Astrocyte of the hippocampus (primary cell): ENCODE data around the gene APLNR.
A peak's percentile ranks its signal among the peaks of the same experiment; 100 is the strongest.

Experiments
- DNase-seq: peaks from one replicate; pipeline ENCODE4 v3.0.0; 2011; ENCODE audit warnings: low read depth, low spot score

The APLNR gene

DNA sequence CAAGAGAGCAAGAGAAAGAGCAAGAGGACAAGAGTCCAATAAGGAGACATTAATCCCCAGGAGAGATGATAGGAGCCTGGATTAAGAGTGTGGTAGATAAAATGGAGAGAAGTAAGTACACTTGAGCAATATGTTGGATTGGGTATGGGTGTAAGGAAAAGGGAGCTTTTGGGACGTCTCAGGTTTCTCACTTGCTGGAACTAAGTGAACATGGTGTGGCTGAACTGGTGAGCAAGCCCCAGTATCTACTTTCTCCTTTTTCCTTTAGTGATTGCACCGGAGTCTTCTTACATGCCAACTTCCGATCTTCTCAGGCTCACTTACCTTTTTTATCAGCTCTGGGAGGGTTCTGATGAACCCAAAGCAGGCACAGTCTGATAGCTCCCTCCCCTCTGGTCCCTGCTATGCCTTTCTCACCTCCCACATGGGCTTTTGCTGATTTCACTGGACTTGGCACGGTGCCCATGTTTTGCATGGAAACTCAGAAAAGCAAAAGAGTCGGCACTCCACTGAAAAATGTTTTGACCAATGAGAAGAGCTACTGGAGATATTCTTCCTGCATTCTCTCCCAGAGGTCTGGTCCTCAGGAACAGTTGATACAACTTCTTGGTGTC is 14.5 kb upstream of the APLNR start:
- DNase-seq, result peak; percentile 58

DNA sequence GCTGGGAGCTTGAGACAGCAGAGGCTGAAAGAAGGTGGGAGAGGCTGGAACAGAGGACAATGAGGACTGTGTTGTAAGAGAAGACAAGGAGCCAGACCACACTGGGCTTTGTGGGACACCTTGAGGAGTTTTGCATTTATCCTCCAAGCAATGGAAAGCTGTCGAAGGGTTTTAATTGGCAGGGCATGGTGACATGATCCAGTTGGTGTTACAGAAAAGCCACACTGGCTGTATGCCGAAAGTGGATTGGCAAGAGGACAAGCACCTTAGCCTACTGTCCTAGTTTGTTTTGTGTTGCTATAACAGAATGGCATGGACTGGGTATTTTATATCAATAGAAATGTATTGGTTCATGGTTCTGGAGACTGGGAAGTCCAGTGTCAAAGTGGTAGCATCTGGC is 14.0 kb upstream of the APLNR start:
- DNase-seq, result no peak

DNA sequence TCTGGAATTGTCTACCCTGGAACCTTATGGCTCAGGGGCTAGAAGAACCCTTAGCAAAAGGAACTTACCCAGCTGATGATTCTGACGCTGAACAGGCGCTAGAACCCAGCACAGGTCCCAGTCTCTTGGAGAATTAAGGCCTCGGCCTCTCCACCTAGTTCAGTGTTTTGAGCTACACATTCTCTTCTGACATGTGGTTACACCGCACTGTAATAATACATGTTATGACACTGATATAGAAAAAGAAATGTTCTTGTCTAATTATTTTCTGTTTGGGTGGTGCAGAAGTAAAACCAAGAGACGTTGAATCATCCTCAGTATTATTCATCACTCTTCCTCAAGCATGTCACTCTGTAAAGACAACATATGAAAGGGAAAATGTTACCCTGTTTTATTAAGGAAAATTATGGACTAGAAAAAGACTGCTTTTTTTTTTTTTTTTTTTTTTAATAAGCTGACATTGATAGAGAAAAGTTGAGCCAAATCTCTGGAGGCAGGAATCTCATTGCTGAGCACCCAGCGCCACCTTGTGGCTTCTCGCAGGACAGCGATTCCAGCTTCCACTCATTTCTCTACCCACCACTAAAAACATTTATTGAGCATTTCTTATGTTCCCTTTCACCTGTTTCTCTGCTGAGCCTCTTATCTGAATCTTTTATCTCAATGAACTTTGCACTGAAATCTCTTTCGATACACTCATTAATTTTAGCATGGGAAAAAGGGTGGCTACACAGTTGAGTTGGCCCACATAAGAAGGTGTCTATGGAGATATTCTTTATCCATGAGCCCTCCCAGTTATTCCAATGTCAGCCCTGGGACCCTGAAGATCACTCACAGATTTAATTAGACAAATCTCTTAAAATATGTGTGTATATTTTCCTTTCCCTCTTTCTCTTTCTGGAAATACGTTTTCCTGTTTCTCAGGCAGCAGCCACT is 12.6 kb upstream of the APLNR start:
- DNase-seq, result peak; percentile 84

DNA sequence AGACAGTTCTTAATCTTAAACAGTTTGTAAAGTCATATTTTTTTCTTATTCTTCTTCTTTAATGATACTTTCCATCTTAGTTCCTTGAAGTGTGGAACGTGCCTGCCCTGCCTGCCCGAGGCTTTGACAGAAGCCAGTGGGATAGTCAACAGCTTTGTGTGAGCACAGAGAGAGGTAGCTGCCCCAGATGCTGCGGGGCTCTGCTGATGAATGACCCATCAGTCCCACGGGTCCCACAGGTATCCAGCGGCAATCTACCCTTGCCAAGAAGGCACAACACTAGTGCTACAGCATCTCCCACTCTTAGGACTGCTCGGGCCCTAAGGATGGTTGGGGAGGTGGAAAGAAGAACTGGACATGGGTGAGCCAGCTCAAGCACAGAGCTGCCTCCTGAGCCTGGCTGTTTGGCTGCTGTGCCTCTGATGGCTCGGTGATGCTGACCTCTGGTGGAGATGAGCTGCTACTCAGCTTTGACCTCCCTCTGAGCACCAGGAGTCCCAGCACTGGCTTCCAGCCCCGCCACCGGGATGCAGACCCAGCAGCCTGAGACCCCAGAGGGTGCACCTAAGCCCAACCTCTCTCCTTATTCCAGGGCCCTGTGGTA is 11.8 kb upstream of the APLNR start:
- DNase-seq, result peak; percentile 87

DNA sequence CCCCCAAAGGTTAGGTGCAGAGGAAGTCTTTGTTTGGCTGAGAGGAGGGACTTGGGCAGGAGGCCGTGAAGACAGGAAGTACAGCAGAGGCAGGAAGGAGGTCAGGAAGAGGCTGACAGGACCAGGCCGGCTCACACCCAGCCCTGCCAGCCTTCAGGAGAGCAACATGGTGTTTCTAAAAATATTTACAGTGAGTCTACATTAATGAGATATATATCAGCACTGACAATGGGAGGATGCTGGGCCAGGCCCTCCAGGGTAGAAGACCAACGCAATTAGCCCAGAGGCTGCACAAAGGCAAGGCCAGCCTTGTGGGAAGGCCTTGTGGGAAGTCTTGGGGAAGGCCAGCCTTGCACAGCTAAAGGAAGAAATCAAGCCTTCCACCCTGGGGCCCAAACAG is 7.9 kb upstream of the APLNR start:
- DNase-seq, result no peak

DNA sequence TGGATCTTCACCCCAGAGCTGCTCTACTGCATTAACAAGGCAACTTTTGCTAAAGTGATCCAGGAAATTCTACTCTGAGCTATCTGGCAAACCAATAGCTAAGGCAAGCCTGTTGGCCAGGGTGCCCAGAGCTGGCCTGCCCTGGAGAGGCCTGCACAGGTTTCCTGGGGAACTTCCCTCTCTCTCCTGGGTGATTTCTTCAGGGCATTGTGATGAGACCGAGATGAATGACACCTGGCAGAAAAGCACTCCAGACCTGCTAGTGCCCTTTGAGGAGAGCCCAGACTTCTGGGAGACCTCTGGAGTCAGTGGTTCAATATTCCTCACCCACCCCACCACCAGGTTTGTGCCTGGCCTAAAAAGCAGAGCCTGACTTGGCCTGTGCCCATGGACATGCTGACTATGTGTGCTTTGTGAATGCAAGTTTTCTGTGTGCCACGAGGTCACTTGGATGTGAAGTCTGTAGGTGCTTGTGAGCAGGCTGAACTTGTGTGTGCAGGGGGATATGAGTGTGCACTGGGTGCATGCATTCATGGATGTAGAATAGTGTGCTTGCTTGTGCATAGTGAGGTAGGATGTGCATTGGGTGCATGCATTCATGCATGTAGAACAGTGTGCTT is 4.4 kb upstream of the APLNR start:
- no peak for DNase-seq

DNA sequence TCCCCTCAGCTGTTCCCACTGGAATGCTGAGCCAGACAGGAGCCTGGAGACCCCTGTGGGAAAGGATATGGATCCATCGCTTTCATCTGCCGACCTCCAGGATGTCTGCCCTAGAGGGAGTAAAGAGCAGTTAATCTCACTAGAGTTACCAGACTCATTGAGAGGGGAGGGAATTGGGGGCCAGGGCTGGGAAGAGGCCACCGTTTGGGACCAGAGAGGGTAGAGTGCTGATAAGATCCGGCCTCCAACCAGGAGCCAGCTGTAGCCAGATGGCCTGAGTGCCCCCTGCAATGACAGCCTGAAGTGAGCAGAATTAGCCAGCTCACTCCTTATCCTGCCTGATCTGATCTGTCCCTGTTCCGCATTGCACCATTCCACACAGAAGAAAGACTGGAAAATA is 3.7 kb upstream of the APLNR start:
- no peak for DNase-seq

DNA sequence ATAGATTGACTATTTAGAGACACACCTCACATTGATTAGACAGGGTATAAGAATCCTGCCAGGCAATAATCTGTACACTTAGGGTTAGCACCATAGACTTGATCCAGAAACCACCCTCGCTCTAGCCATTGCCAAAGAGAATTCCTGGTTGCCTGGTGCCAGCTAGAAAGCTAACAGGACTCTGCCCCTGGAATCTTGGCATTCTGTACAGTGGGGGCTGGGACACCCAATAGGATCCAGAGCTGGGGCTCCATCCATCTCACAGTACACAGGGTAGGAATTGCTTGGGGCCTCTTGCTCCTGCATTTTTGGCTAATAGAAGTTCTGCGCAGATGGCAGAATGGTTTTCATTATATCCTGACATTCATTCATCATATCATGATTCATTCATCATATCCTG is 3.0 kb upstream of the APLNR start:
- no peak for DNase-seq

DNA sequence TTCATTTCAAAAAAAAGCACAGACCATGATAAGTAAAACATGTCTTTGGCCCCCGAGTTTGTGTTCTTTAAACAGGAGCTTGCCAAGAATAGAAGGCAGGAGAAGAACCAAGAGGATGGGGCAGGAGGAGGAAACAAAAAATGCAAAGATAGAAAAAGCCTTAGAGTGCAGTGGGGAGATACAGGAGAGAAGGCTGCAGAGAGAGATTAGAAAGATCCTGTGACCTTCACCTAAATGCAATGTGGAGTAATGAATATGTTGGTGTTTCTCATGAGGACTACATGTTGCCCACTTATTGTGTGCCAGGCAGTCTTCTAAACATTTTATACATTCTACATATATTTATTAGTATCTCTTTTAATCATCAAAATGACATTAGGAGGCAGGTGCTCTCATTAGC is 2.3 kb upstream of the APLNR start:
- no peak for DNase-seq

DNA sequence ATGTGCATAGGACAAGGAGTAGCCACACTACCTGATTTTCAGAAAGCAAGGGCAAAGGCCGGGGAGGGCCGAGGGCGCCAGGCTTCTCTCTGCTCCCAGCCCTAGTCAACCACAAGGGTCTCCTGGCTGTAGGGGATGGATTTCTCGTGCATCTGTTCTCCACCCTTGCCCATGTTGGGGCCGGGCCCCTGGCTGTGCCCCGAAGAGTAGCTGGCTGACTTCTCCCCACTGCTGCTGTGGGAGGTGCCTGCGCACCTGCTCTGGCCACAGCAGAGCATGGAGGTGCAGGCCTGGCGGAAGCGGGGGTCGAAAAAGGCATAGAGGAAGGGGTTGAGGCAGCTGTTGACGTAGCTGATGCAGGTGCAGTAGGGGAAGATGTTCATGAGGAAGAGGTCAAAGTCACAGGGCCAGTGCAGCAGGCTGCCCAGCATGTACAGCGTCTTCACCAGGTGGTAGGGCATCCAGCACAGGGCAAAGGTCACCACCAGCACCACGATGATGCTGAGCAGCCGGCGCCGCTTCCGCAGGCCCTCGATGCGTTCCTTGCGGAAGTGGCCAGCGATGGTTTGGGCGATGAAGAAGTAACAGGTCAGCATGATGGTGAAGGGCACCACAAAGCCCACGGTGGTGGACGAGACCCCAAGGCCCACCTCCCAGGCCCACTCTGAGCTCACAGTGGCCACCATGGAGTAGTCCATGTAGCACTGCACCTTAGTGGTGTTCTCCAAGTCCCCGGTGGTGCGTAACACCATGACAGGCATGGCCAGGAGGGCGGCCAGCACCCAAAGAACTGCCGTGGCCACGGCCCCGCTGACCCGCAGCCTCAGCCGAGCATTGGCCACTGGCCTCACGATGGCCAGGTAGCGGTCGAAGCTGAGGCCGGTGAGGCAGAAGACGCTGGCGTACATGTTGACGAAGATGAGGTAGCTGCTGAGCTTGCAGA is 1.0 kb downstream of the APLNR start:
- no peak for DNase-seq

DNA sequence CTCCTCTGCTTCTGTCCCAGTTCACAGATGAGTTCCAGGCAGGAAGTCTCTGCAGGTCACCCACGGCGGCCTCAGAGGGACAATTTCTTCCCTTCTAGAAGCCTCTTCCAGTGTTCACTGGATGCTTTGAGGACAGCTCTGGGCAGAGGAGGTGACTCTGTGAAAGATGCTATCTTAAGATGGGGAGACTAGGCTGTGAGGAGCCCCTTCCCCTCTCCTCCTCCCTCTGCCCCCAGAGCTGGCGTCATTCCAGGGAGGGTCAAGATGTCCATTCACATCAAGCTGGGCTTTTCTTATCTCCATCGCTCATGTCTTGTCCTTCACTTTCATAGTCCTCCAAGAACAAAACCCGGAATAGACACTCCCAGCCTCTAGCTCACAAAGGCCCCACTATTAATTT is 3.3 kb downstream of the APLNR start:
- no peak for DNase-seq

DNA sequence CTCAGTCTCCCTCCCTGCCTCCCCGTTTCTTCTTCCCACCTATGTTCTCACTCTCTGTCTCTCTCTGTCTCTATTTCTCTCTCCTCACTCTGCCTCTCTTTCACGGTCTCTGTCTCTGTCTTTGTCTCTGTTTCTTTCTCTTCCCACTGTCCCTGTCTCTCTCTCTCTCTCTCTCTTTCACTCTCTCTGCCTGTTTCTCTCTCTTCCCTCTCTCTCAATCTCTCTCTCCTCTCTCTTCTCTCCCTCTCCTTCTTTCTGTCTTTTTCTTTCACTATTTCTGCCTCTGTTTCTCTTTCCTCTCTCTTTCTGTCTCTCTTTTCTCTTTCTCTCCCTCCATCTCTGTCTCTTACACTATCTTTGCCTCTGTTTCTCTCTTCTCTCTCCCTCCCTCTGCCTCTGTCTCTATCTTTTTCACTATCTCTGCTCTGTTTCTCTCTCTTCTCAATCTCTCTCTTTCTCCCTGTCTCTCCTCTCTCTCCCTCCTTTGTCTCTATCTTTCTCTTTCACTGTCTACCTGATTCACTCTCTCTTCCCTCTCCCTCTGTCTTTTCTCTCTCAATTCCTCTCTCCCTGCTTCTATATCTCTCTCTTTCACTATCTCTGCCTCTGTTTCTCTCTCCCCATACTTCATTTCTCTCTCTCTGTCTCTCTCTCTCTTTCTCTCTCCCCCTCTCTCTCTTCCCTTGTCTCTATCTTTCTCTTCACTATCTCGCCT is 5.4 kb downstream of the APLNR start:
- DNase-seq, result no peak

DNA sequence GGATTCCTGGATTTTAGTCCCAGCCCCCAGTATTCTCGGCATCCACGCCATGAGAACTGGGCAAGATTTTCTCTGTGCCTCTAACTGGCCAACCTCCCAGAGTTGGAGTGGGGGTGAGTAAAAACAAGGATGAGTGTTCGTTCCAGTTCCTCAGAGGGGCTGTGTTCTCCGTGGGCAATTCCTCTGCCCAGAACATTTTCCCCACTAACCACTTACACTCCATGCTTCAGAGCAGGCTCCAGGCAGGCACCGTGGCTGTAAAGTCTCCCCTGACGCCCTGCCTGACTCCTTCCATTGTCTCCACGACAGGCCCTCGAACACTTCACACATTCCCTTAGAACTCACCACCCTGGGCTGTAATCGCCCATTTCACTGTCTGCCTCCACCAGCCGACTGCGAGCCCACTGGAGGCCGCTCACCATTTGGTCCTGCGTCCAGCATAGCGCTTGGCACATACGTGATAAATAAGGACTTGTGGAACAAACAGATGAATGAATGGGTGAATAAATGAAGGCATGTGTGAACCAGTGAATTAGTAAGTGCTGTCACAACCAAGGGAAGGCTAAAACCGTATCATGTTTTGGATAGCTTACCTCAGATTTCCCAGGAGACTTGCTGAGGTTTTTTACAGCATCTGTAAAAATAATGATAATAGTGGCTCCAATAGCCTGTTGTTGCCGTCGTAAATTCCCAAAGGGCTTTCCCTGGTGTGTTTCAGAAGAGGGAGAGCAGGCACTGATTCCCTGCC is 6.1 kb downstream of the APLNR start:
- DNase-seq, result no peak

DNA sequence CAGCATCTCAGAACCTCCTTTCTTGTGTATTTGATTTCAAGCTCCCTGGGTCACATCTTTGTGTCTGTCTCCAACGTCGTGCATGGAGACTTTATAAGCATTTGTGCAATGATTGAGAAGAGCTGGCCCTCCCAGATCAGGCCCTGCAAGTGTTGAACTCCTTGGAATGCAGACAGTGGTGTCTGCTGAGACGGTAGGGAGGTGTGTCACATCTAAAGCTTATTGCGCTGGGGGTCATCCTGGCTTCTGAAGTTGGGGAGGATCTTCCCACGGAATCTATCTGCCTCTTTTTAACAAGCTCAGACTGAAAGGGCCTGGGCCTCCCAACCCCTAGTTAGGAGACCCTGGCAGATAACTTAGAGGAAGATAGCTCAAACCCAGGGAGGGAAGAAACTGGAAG is 6.7 kb downstream of the APLNR start:
- DNase-seq, result no peak

DNA sequence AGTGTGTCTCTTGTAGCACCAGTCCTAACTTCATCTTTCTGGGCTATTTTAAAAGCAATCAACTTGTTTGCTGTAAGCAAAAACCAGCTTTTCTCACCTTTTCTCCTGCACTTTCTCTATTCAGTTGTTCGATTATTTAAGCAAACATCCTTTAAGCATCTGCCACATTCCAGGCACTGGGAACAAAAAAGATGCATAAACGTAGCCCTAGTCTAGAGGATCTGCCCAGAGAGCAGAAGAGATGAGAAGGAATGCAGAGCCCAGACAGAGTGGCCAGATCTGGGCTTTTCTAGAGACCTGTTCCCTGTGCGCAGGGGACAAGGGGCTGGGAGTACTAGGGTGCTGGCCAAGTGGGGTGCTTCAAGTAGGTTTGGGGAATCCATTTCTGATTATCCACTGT is 8.4 kb downstream of the APLNR start:
- no peak for DNase-seq

DNA sequence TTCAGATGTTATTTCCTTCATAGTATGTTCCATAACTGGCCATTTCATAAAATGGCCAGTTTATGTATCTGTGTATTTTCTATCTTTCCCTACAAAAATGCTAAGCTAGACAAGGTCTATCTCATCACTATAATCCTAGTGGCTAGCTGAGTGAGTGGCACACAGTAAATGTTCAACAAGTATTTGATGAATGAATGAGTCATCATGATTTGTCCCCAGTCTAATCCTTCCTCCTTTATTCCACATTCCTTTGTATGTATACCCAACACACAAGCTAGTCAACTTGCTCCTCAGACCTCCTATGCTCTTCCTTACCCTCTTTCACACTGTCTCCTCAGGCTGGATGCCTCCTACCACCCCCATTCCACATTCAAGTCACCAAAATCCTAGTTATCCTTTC is 12.5 kb downstream of the APLNR start:
- DNase-seq, result peak; percentile 39

DNA sequence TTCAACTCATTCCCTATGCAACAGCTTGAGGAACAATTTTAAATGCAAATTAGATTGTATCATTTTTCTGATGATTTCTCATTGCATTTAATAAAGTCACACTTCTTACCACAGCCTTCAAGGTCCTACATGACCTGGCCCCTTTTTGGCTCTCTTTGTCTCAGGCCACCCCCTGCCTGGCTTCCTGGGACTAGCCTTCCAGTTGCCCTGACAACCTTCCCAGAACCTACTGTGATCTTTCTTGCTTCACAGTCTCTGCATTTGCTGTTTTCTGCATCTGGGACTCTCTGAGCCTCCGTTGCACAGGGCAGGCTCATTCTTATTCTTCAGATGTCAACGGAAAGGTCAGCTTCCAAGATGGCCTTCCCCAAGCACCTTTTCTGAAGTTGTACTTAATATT is 12.9 kb downstream of the APLNR start:
- DNase-seq, result no peak

DNA sequence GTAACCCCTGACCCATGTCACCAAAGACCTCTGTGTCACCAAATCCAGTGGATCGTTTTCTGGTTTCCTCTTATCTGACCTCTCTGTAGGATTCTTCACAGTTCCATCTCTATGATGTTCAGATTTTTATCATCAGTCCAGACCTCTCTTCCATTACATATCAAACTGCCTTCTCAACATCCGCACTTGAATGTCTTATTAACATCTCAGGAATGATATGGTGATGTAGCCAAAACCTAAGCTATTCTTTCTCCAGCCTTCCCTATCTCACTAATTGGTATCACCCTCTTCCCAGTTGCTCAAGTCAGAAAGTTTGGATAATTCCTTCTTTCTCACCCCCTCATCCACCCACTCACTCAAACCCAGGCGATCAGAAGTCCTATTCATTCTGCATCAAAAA is 13.4 kb downstream of the APLNR start:
- no peak for DNase-seq

DNA sequence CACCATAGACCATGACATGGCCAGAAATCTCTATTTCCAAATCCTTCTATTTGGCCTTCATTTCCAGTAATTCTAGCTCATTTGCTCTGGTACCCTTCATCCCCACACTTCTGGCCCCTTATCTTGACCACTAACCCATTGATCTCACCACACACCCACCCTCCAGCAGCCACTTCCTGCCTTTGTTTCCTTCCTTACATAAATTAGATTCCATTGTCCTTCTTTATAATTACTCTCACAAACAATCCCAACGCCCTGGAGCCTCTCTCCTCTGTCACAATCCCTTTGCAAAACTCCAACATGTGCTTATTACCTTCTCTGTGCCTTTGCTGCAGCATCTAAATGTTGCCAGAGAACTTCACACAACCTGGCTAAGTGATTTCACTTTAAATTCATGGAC is 14.8 kb downstream of the APLNR start:
- DNase-seq, result no peak

DNA sequence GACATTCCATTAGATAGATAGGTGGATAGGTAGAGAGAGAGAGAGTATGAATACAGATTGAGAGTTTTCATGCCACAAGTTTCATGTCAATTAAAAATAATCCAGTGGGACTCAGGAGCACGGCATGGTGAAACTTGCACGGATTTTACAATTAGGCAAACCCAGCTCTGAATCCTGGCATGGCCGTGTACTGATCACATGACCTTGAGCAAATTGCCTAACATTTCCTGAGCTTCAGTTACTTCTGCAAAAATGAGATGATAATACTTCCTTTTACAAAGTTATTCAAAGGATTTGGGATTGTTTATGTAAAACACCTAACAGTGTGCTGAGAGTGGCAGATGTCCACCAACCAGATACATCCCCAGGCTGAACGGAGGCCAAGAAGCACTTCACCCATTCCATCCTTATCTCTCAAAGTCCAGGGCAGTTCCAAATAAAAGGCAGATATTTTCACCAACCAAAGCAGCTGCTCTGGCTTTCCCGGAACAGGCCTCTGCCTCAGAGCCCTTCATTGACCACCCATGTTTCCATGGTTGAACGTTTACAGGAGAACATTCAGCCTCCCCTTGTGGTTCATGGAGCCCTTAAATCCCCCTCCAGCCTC is 17.9 kb downstream of the APLNR start:
- no peak for DNase-seq
